ENCODE data around the gene BAHCC1.
A peak's percentile ranks its signal among the peaks of the same experiment; 100 is the strongest.

Gene BAHCC1

DNA sequence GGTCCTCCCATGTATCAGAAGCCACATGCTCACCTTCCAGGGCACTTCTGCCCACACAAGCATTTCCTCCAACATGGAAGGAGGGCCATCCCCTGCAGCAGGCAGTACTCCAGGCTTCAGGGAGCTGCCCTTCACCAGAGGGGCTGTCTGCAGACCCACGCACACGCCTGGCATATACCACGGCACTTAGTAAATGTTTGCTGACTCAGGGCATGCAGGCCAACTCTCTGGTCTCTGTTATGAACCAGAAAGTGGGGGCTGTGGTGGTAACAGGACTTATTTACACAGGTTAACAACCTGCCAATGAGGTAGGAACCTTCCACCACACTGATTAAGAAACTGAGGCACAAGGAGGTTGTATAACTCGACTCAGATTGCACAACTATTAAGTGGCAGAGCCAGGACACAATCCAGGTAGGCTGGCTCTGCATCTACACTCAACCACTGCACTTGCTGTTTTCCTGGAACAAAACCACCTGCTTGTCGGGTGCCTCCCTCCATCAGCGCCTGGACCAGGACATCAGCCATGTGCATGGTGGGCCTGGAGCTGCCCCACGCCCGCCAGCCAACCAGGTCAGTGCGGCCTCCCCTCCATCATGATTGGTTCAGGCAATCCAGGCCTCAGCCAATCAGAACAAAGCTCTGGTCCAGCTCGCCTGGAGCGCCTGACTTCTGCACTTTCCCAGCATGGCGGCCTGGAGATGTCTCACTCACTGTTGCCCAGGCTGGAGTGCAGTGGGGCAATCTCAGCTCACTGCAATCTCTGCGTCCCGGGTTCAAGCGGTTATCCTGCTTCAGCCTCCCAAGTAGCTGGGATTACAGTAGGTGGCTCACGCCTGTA, 98.2 kb downstream of the BAHCC1 start:
- in situ Hi-C loops (cut with MboI; ENCODE audit: low pct_unique_long_range_greater_than_20kb, low sequenced_read_pairs) = no loop called here

DNA sequence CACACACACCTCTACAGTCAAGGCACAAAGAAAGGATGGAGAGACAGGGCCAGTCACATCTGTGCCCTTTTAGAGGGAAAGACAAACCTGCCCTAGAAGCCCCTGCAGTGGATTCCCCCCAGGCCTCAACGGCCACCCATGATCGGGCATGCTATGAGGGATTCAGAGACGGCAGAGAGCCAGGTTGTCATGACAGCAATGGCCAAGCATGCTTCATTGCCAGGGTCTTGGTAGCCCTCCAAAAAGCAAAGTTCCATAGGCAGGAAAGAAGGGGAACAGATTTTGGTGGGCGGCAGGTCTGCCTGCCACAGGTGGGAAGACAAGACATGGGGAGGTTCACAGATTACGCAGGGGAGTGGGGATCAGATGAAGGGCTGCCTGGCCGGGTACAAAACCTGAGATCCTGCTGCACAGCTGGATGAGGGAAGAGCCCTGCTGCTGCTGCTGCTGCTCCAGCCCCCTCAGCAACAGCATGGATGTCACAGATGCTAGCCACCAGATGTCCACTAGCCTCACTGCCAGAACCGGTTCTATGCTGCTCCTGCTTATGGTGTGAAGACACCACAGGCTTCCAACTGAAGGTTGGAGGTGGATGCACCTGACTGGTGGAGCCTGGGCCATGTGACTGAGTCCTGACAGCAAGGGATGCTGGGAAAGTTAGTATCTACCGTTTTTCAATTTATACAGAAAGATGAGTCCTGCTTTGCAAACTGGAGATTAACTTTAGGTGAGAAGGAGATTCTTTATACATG, 99.5 kb downstream of the BAHCC1 start:
- no peak for DNase-seq

More for the DNA sequence above, 98.2 kb downstream of the BAHCC1 start:
- no peak for DNase-seq

GRCh38 chr17:81498953-81499600, 103.8 kb downstream of the BAHCC1 start:
- DNase-seq = no peak
- in situ Hi-C loops (cut with MboI; ENCODE audit: low pct_unique_long_range_greater_than_20kb, low sequenced_read_pairs) = no loop called here

More for the DNA sequence above, 99.5 kb downstream of the BAHCC1 start:
- in situ Hi-C loops (cut with MboI; ENCODE audit: low pct_unique_long_range_greater_than_20kb, low sequenced_read_pairs) = no loop called here

- no peak for DNase-seq
- in situ Hi-C loops (cut with MboI; ENCODE audit: low pct_unique_long_range_greater_than_20kb, low sequenced_read_pairs) = no loop called here
These were observed 104.3 kb downstream of the BAHCC1 start for GRCh38 chr17:81499601-81499970.

DNA sequence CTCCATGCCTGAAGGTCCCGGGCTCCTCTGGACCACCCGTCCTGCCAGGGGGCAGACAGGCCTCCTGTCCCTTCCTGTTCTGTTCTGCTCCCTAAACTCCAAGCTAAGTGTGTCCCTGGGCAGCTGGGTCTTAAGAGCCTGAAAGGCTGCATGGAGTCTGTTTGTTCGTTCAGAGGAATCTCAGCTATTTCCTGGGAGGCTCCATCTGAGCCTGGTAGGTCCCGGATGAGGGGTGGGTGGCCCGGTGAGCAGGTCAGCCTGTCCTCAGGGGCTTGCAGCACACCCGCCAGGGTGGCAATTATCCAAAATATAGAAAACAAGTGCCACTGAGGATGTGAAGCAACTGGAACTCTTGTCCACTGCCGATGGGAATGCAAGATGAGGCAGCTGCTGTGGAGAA, 104.8 kb downstream of the BAHCC1 start:
- DNase-seq = no peak
- in situ Hi-C loops (cut with MboI; ENCODE audit: low pct_unique_long_range_greater_than_20kb, low sequenced_read_pairs) = no loop called here

GRCh38 chr17:81502471-81503017, 107.3 kb downstream of the BAHCC1 start:
- no peak for DNase-seq
- in situ Hi-C loops (cut with MboI; ENCODE audit: low pct_unique_long_range_greater_than_20kb, low sequenced_read_pairs) = no loop called here

GRCh38 chr17:81503619-81504018, 108.4 kb downstream of the BAHCC1 start:
- in situ Hi-C loops (cut with MboI; ENCODE audit: low pct_unique_long_range_greater_than_20kb, low sequenced_read_pairs) = no loop called here
- DNase-seq = no peak

GRCh38 chr17:81508639-81509206, 113.5 kb downstream of the BAHCC1 start:
- no peak for DNase-seq
- in situ Hi-C loops (cut with MboI; ENCODE audit: low pct_unique_long_range_greater_than_20kb, low sequenced_read_pairs) = no loop called here

DNA sequence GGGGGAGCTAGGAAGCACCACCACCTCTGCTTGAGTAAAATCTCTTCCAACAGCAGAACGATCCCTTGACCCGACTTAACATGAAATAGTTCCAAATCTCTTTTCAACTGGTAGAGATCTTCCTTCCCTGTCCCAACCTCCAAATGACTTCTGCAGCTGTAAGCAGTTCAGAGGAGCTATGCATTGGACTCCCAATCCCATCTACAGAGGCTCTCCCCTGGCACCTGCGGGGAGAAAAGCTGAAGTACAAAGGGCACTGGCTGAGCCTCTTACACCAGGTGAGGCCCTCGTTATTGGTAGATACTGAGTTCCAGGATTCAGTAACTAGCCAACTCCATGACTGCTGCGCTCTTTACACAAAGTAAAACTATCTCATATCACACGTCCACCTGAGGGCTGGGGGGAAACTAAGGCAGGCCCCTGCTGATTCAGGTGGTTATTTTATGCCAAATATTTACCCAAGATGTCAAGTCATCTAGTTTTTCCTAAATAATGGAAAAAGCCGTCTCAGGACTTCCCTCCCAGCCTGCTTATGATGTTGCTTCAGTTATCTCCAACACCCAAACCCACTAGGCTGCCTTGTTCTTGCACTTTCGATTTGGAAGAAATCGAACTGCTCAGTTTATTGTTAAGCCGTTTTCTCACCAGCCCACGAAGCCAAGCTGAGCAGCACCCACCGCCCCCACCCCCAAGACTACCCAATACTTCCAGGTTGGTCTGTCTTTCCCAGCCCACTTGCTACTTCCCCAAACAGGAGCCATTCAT, 114.1 kb downstream of the BAHCC1 start:
- in situ Hi-C loops (cut with MboI; ENCODE audit: low pct_unique_long_range_greater_than_20kb, low sequenced_read_pairs) = no loop called here
- DNase-seq = peak; percentile 61

- no peak for DNase-seq
- in situ Hi-C loops (cut with MboI; ENCODE audit: low pct_unique_long_range_greater_than_20kb, low sequenced_read_pairs) = no loop called here
These were observed 114.9 kb downstream of the BAHCC1 start for GRCh38 chr17:81509972-81510784.

GRCh38 chr17:81510785-81511553, 115.7 kb downstream of the BAHCC1 start:
- in situ Hi-C loops (cut with MboI; ENCODE audit: low pct_unique_long_range_greater_than_20kb, low sequenced_read_pairs) = no loop called here
- DNase-seq = no peak

- DNase-seq = no peak
- in situ Hi-C loops (cut with MboI; ENCODE audit: low pct_unique_long_range_greater_than_20kb, low sequenced_read_pairs) = no loop called here
These were observed 116.2 kb downstream of the BAHCC1 start for GRCh38 chr17:81511554-81511803.

- in situ Hi-C loops (cut with MboI; ENCODE audit: low pct_unique_long_range_greater_than_20kb, low sequenced_read_pairs) = no loop called here
- no peak for DNase-seq
These were observed 116.7 kb downstream of the BAHCC1 start for GRCh38 chr17:81511804-81512561.

DNA sequence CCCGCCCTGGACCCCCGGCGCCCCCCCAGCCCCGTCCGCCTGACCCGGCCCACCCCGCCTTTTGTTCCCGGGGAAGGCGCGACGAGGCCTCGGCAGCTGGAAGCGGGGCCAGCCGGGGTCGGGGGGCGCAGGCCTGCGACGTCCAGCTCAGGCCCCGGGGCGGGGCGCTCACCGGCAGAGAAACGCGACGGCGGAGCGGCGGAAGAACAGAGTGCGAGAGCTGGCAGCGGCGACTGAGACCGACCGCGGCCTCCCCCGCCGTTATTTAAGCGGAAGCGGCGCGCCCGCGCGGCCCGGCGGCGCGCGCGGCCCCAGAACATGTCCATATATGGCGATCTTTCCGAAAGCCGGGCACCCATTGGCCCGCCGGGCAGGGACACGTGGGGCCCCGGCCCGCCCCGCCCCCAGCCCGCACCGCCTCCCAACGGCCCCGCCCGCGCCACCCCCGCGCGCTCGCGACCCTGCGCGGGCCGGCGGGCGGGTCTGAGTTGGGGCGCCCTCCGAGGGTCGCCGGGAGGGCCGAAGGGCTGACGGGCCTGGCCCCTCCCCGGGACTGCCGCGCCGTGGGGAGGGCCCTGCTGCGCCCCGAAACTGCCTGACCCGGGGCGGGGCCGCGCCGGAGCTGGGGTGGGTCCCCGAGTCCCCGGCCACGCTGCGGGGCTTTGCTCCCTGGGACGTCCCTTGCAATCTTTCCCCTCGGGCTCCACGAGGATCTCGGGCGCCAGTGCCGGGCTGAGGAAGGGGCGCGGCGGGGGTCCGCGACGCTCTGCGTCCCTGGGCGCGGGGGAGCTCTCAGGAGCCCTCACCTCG, 117.5 kb downstream of the BAHCC1 start, which contains the start of gene ACTG1:
Gene ACTG1 (minus strand): TSS at position 238 of the 810 bp plus-strand sequence. CDS start 445 bp downstream, outside the sequence.
- in situ Hi-C loops (cut with MboI; ENCODE audit: low pct_unique_long_range_greater_than_20kb, low sequenced_read_pairs) = no loop called here

GRCh38 chr17:81513372-81513752, 118.1 kb downstream of the BAHCC1 start:
- in situ Hi-C loops (cut with MboI; ENCODE audit: low pct_unique_long_range_greater_than_20kb, low sequenced_read_pairs) = no loop called here
- DNase-seq = peak; percentile 69

More for the DNA sequence above, 117.5 kb downstream of the BAHCC1 start, which contains the start of gene ACTG1:
- peak; percentile 91 for DNase-seq

Data from KBM-7 (cell line).